HG02981 (cell line): ENCODE data around the gene C12orf50.
"Not testable (repeated sequence)": the region's sequence is repeated elsewhere in the genome, so short reads cannot be mapped to it uniquely, and the experiment has no call there.

ENCODE experiments used
- ATAC-seq: cut with Tn5 transposase; IDR thresholded peaks from one replicate; pipeline ENCODE4 v1.9.1; 2021; ENCODE audit warnings: mild to moderate bottlenecking, moderate library complexity; ENCODE audit not compliant: unreplicated experiment

C12orf50 gene

GRCh38 chr12:87991483-87991882 is 37.7 kb downstream of the C12orf50 start:
- ATAC-seq, result no peak

GRCh38 chr12:87988534-87988933 is 40.7 kb downstream of the C12orf50 start:
- ATAC-seq, result no peak

- ATAC-seq, result no peak
Measured at GRCh38 chr12:87985069-87985675, 44.0 kb downstream of the C12orf50 start.

GRCh38 chr12:87982208-87982607 is 47.0 kb downstream of the C12orf50 start:
- no peak for ATAC-seq

GRCh38 chr12:87981495-87981894 is 47.7 kb downstream of the C12orf50 start:
- no peak for ATAC-seq

- ATAC-seq, result no peak
Measured at GRCh38 chr12:87975879-87976278, 53.3 kb downstream of the C12orf50 start.

GRCh38 chr12:87967871-87968270 is 61.3 kb downstream of the C12orf50 start:
- no peak for ATAC-seq

GRCh38 chr12:87960566-87960965 is 68.6 kb downstream of the C12orf50 start:
- no peak for ATAC-seq

- ATAC-seq, result not testable (repeated sequence)
Measured at GRCh38 chr12:87954028-87954427, 75.2 kb downstream of the C12orf50 start.

- ATAC-seq, result no peak
Measured at GRCh38 chr12:87953256-87953860, 75.8 kb downstream of the C12orf50 start.

- ATAC-seq, result no peak
Measured at GRCh38 chr12:87952850-87953249, 76.4 kb downstream of the C12orf50 start.

- ATAC-seq, result no peak
Measured at GRCh38 chr12:87952223-87952622, 77.0 kb downstream of the C12orf50 start.

GRCh38 chr12:87943762-87944161 is 85.4 kb downstream of the C12orf50 start:
- no peak for ATAC-seq

- no peak for ATAC-seq
Measured at GRCh38 chr12:87943023-87943422, 86.2 kb downstream of the C12orf50 start.

- no peak for ATAC-seq
Measured at GRCh38 chr12:87939182-87939581, 90.0 kb downstream of the C12orf50 start.

GRCh38 chr12:87935216-87935615 is 94.0 kb downstream of the C12orf50 start:
- no peak for ATAC-seq

- no peak for ATAC-seq
Measured at GRCh38 chr12:87933991-87934390, 95.2 kb downstream of the C12orf50 start.

GRCh38 chr12:87931812-87932211 is 97.4 kb downstream of the C12orf50 start:
- ATAC-seq, result no peak

- ATAC-seq, result no peak
Measured at GRCh38 chr12:87930627-87931026, 98.6 kb downstream of the C12orf50 start.
